Measurements from ENCODE around the gene FAM81B.
"Not testable (repeated sequence)": the region's sequence is repeated elsewhere in the genome, so short reads cannot be mapped to it uniquely, and the experiment has no call there.

The FAM81B gene

DNA sequence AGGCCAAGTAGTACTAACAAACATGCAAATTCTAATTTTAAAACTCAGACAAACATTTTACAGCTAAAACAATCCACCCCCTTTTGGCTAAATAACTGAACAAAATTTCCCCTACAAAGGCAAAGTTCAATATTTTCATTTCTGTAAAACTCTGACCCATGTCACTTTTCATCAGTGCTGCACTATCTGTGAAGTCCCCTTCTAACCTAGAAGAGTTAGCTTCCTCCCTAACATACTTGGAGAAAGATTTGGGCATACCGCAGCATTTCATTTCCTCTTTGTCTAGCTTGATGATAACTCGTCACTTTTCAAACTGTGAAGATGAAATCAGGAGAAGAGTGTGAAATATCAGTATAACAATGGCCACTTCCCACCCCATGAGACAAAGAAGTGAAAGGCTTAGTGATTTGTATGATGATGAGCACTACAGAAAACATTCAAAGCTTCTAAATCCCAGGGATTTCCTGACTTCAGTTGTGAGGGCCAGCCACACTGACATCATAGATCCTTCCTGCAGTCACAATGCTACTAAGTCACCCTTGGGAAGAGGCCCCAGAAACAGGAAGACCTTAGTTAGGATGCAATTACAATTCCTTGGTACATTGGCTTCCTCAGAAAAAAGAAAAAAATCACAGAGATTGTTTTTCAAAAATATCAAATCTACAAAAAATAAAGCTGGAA, at the start of gene FAM81B:
Gene FAM81B (plus strand): TSS at position 555 of the 681 bp plus-strand sequence. CDS start 24 bp downstream, at position 579.
- no peak for DNase-seq (ENCODE audit: low read depth in 1 of 2, low spot score in 1 of 2)

DNA sequence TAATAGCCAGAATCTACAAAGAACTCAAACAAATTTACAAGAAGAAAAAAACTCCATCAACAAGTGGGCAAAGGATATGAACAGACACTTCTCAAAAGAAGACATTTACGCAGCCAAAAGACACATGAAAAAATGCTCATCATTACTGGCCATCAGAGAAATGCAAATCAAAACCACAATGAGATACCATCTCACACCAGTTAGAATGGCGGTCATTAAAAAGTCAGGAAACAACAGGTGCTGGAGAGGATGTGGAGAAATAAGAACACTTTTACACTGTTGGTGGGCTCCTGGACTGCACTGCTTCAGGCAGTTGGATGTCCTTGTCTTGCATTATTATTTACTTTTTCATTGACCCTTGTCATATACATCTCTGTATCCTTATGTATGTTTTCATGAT, 49.7 kb upstream of the FAM81B start:
- DNase-seq (ENCODE audit: low read depth in 1 of 2, low spot score in 1 of 2), result not testable (repeated sequence)

DNA sequence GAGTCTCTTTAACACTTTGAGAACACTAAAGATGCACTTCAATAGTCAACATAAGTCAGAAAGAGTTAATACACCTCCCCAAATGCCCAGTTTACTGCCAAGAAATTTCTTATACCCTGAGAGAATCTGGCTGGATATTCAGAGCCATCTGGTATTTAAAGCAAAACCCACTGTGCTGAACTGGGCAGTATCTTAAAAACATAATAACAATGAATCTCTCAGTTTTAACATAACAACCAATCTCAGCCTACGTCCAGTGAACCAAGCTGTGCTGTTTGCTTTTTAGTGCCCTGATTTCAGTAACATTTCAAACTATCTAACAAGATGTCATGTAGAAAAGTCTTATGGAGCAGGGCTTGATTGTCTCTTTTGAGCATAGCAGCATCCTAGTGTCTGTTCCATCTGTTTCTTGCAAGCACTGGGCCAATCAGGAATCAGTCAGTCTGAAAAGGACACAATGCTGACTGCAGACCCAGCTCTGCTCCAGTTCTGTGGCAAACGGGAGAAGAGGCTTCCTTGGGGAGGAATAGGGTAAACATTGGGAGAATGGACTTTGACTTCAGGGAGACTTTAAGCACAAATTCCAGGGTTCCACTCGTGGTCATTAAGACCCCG, 43.6 kb upstream of the FAM81B start:
- no peak for DNase-seq (ENCODE audit: low read depth in 1 of 2, low spot score in 1 of 2)

DNA sequence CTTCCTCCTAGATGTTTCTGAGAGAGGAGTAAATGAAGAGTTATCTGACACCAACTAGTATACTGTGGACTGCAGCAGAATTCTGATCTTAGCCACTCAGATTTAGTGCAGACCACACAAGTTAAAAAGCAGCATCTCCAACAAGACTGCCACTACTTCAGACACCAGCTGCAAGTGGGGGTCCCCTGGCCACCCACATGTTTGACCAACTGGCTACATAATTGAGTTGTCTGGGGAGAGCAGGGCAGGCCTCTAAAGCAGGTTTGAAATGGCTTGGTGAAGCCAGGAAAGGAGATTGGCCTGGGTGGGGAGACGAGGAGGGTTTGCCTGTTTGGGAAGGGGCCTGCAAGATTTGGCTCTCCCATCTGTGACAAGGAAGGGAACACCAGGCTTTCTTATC, 40.5 kb upstream of the FAM81B start:
- no peak for DNase-seq (ENCODE audit: low read depth in 1 of 2, low spot score in 1 of 2)

GRCh38 chr5:95352691-95353090, 38.5 kb upstream of the FAM81B start:
- DNase-seq (ENCODE audit: low read depth in 1 of 2, low spot score in 1 of 2), result no peak

- DNase-seq (ENCODE audit: low read depth in 1 of 2, low spot score in 1 of 2), result no peak
Measured at GRCh38 chr5:95358320-95358719, 32.8 kb upstream of the FAM81B start.

- DNase-seq (ENCODE audit: low read depth in 1 of 2, low spot score in 1 of 2), result no peak
Measured at GRCh38 chr5:95358848-95359247, 32.3 kb upstream of the FAM81B start.

- not testable (repeated sequence) for DNase-seq (ENCODE audit: low read depth in 1 of 2, low spot score in 1 of 2)
Measured at GRCh38 chr5:95360667-95361066, 30.5 kb upstream of the FAM81B start.

GRCh38 chr5:95365302-95366095, 25.7 kb upstream of the FAM81B start:
- no peak for DNase-seq (ENCODE audit: low read depth in 1 of 2, low spot score in 1 of 2)

GRCh38 chr5:95369782-95370181, 21.4 kb upstream of the FAM81B start:
- DNase-seq (ENCODE audit: low read depth in 1 of 2, low spot score in 1 of 2), result no peak

GRCh38 chr5:95374061-95374460, 17.1 kb upstream of the FAM81B start:
- DNase-seq (ENCODE audit: low read depth in 1 of 2, low spot score in 1 of 2), result no peak

- no peak for DNase-seq (ENCODE audit: low read depth in 1 of 2, low spot score in 1 of 2)
Measured at GRCh38 chr5:95375591-95375990, 15.6 kb upstream of the FAM81B start.

DNA sequence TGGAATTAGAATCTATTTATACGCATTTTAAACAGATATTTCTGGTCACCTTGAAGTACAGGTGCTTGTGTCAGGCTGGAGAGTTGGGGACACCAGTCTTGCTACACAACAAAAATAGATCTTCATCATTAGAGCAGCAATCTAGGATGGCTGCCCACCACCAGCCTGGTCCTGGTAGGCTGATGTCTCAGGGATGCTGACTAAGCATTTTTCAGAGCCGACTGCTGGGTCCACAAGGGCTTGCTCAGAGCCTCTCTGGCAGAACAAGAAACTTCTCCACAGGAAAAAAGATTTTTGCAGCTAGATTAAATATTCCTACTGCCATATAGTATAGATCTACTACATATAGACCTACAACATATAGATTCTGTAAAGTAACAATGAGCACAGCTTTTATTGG, 12.0 kb upstream of the FAM81B start:
- DNase-seq (ENCODE audit: low read depth in 1 of 2, low spot score in 1 of 2), result no peak

- no peak for DNase-seq (ENCODE audit: low read depth in 1 of 2, low spot score in 1 of 2)
Measured at GRCh38 chr5:95380103-95380628, 11.0 kb upstream of the FAM81B start.

DNA sequence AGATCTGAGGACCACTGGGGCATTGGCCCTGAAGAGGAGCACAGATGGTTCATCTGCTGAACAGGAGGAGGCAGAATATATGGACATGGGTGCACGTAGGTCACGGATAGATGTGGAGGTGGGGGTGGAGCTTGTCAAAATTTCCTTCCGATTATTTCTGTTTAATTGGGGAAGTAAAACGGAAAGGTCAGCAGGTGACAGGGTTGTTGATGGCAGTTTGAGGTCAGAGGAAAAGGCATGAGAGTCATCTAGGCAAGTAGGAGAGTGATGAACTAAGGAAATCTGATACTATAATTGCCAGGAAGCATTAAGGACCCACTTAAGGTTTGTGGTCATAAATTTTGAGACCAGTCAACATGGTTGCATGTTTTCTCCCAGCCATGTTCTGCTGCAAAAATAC, 8.4 kb upstream of the FAM81B start:
- DNase-seq (ENCODE audit: low read depth in 1 of 2, low spot score in 1 of 2), result no peak

GRCh38 chr5:95384485-95385213, 6.5 kb upstream of the FAM81B start:
- DNase-seq (ENCODE audit: low read depth in 1 of 2, low spot score in 1 of 2), result no peak

- no peak for DNase-seq (ENCODE audit: low read depth in 1 of 2, low spot score in 1 of 2)
Measured at GRCh38 chr5:95385334-95385733, 5.8 kb upstream of the FAM81B start.

DNA sequence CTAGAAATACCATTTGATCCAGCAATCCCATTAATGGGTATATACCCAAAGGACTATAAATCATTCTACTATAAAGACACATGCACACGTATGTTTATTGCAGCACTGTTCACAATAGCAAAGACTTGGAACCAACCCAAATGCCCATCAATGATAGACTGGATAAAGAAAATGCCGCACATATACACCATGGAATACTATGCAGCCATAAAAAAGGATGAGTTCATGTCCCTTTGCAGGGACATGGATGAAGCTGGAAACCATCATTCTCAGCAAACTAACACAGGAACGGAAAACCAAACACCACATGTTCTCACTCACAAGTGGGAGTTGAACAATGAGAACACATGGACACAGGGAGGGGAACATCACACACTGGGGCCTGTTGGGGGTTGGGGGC, 799 bp downstream of the FAM81B start:
- DNase-seq (ENCODE audit: low read depth in 1 of 2, low spot score in 1 of 2), result not testable (repeated sequence)

GRCh38 chr5:95392593-95393182, 1.5 kb downstream of the FAM81B start:
- no peak for DNase-seq (ENCODE audit: low read depth in 1 of 2, low spot score in 1 of 2)

DNA sequence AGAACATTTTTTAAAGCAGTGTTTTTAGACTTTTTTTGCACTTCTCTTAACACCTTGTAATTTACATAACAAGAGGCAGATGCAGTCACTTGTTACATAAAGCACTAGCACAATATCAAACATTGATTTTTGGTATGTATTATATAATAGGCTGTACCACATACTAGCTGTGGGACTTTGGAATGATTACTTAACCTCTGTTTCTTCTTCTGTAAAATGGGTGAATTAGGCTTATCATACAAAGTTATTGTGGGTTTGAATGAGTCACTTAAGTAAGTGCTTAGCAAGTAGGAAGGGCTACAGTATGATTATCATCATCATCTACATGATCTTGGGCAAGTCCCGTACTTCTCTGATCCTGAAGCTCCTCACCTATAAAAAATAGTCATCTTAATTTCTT, 2.1 kb downstream of the FAM81B start:
- DNase-seq (ENCODE audit: low read depth in 1 of 2, low spot score in 1 of 2), result no peak

- DNase-seq (ENCODE audit: low read depth in 1 of 2, low spot score in 1 of 2), result no peak
Measured at GRCh38 chr5:95398989-95399388, 7.8 kb downstream of the FAM81B start.
